T-helper 1 cell (primary cell): Measurements from ENCODE around the gene CFH.
"Not testable (repeated sequence)": the region's sequence is repeated elsewhere in the genome, so short reads cannot be mapped to it uniquely, and the experiment has no call there.

Source experiments
- DNase-seq, 5 donors: peaks; one replicate each; pipeline ENCODE4 v3.0.0-alpha.2; 2012 to 2020

The CFH gene

GRCh38 chr1:196773713-196774112 lies 121.9 kb downstream of the CFH start:
- no peak for DNase-seq

DNA sequence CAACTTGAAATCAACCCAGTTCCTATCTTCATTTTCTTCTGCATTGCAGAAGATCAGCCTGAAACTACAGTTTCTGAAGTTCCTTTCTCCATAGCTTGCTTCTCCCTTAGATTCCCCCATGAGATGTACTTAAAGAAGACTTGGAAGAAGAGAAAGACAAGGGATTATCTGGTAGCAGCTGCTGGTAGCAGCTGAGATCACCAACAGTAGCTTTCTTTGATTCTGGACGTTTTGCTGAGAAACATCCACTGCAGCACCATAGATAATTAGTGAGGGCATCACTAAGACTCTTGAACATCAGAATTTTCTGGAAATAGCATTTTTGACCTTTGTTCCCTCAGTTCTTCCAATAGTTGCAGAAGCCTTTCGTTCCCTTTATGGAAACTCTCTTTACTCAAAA lies 122.3 kb downstream of the CFH start:
- no peak for DNase-seq

- DNase-seq = no peak
These were observed 122.8 kb downstream of the CFH start, which contains the start of gene CFHR3 for GRCh38 chr1:196774603-196775002. Gene CFHR3, plus strand, starts transcription at chr1:196774840. Its CDS starts 47 bp downstream, at chr1:196774887.

DNA sequence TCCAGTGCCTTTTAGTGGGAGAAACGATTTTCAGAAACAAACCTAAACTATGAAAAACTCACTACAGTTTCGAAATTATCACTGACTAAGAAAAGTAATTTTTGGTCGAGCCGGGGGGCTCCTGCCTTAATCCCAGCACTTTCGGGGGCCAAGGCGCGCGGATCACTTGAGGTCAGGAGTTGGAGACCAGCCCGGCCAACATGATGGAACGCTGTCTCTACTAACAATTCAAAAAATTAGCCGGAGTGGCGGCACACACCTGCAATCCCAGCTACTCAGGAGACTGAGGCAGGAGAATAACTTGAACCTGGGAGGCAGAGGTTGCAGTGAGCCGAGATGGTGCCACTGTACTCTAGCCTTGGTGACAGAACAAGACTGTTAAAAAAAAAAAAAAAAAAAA lies 125.8 kb downstream of the CFH start:
- no peak for DNase-seq

DNA sequence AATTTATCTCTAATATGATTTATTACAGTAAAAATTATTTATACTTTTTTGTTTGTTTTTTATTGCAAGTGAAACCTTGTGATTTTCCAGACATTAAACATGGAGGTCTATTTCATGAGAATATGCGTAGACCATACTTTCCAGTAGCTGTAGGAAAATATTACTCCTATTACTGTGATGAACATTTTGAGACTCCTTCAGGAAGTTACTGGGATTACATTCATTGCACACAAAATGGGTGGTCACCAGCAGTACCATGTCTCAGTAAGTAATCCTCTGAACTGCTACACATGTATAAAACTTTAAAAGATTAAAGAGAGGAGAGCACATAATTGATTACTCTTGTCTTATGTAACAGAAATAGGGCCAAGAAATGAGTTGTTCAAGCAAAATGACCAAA lies 127.2 kb downstream of the CFH start:
- DNase-seq = no peak

GRCh38 chr1:196791252-196791651 lies 139.4 kb downstream of the CFH start:
- not testable (repeated sequence) for DNase-seq

- not testable (repeated sequence) for DNase-seq
These were observed 142.3 kb downstream of the CFH start for GRCh38 chr1:196794103-196794502.
